Loucy (cell line): Measurements from ENCODE around the gene ZNF560.

Source experiments
- H2AFZ ChIP-seq: fragments of 200-600 bp; sonication (generic); 2 replicates; pipeline ENCODE4 v1.6.0; 2016; ENCODE audit warnings: antibody characterized with exemption, mild to moderate bottlenecking, low read length, moderate library complexity
- H3F3A ChIP-seq: fragments of 200-600 bp; 2 replicates; pipeline ENCODE4 v1.6.0; 2016; ENCODE audit warnings: antibody characterized with exemption, low read depth, mild to moderate bottlenecking
- H3K27me3 ChIP-seq: fragments of 200-600 bp; sonication (generic); 2 replicates; pipeline ENCODE4 v1.6.1; 2014; ENCODE audit warnings: low read length, mild to moderate bottlenecking; ENCODE audit not compliant: insufficient read depth, poor library complexity, severe bottlenecking
- H3K36me3 ChIP-seq: fragments of 200-600 bp; sonication (generic); 2 replicates; pipeline ENCODE4 v1.6.1; 2016; ENCODE audit warnings: low read length; ENCODE audit not compliant: insufficient read depth
- H3K4me1 ChIP-seq: fragments of 200-600 bp; sonication (generic); 2 replicates; pipeline ENCODE4 v1.5.1; 2014; ENCODE audit warnings: low read length, mild to moderate bottlenecking; ENCODE audit not compliant: insufficient read depth, poor library complexity, severe bottlenecking
- H3K4me2 ChIP-seq: fragments of 200-600 bp; sonication (generic); 2 replicates; pipeline ENCODE4 v1.6.0; 2014; ENCODE audit warnings: antibody characterized with exemption, low read length, low read depth, mild to moderate bottlenecking; ENCODE audit not compliant: poor library complexity, severe bottlenecking
- H3K4me3 ChIP-seq: fragments of 200-600 bp; sonication (generic); 2 replicates; pipeline ENCODE4 v1.5.1; 2014; ENCODE audit warnings: low read length, mild to moderate bottlenecking, mixed read lengths; ENCODE audit not compliant: poor library complexity, severe bottlenecking
- H3K79me2 ChIP-seq: fragments of 200-600 bp; sonication (generic); 2 replicates; pipeline ENCODE4 v1.6.1; 2014; ENCODE audit warnings: low read length; ENCODE audit not compliant: insufficient read depth
- H3K9ac ChIP-seq: fragments of 200-600 bp; sonication (generic); 2 replicates; pipeline ENCODE4 v1.6.0; 2014; ENCODE audit warnings: mild to moderate bottlenecking, low read depth, low read length, moderate library complexity; ENCODE audit not compliant: poor library complexity, severe bottlenecking
- H3K9me2 ChIP-seq: fragments of 200-600 bp; sonication (generic); replicated peaks from 2 replicates; pipeline ENCODE4 v1.6.1; 2016; ENCODE audit warnings: low read depth, low read length, mixed read lengths
- H3K9me3 ChIP-seq: fragments of 200-600 bp; sonication (generic); 2 replicates; pipeline ENCODE4 v1.6.1; 2014; ENCODE audit warnings: mild to moderate bottlenecking, antibody characterized with exemption, low read length, low read depth; ENCODE audit not compliant: insufficient read depth
- H4K20me1 ChIP-seq: fragments of 200-600 bp; sonication (generic); 2 replicates; pipeline ENCODE4 v1.6.0; 2014; ENCODE audit warnings: antibody characterized with exemption, low read length, mild to moderate bottlenecking; ENCODE audit not compliant: insufficient read depth, poor library complexity, severe bottlenecking
- EZH2phosphoT487 ChIP-seq: fragments of 200-600 bp; IDR thresholded peaks from 2 replicates; pipeline ENCODE4 v1.6.1; 2018; ENCODE audit warnings: antibody characterized with exemption, mild to moderate bottlenecking, moderate library complexity, borderline replicate concordance
- TF ChIP-seq, protein P1 (sequence below): fragments of 200-600 bp; sonication (generic); conservative IDR thresholded peaks from 2 replicates; pipeline ENCODE4 v1.5.1; 2014; ENCODE audit warnings: mild to moderate bottlenecking, antibody characterized with exemption, low read length

The ZNF560 gene

GRCh38 chr19:9485140-9485539 lies 13.3 kb downstream of the ZNF560 start:
- Histone ChIP-seq H3K4me2 (no peak overlapping the region), H3K9me3 (peaks cover 9% of the 10 kb centered on the region; the same call in 1 of the 2 replicates), H4K20me1 (no peaks in the 10 kb centered on the region), H2AFZ (no peak overlapping the region), H3K36me3 (no peaks in the 10 kb centered on the region), H3K79me2 (no peaks in the 10 kb centered on the region), H3K9me2 (no peaks in the 10 kb centered on the region), H3K9ac (no peak overlapping the region), H3K4me3 (no peak overlapping the region), H3K4me1 (no peaks in the 10 kb centered on the region), H3F3A (no peaks in the 10 kb centered on the region), H3K27me3 (no peaks in the 10 kb centered on the region)
- no peak for TF ChIP-seq EZH2phosphoT487
- TF ChIP-seq, protein P1, sequence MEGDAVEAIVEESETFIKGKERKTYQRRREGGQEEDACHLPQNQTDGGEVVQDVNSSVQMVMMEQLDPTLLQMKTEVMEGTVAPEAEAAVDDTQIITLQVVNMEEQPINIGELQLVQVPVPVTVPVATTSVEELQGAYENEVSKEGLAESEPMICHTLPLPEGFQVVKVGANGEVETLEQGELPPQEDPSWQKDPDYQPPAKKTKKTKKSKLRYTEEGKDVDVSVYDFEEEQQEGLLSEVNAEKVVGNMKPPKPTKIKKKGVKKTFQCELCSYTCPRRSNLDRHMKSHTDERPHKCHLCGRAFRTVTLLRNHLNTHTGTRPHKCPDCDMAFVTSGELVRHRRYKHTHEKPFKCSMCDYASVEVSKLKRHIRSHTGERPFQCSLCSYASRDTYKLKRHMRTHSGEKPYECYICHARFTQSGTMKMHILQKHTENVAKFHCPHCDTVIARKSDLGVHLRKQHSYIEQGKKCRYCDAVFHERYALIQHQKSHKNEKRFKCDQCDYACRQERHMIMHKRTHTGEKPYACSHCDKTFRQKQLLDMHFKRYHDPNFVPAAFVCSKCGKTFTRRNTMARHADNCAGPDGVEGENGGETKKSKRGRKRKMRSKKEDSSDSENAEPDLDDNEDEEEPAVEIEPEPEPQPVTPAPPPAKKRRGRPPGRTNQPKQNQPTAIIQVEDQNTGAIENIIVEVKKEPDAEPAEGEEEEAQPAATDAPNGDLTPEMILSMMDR, result no peak

- H3K4me2 ChIP-seq, result no peak overlapping the region
Observed at GRCh38 chr19:9474975-9475374, 23.4 kb downstream of the ZNF560 start.

DNA sequence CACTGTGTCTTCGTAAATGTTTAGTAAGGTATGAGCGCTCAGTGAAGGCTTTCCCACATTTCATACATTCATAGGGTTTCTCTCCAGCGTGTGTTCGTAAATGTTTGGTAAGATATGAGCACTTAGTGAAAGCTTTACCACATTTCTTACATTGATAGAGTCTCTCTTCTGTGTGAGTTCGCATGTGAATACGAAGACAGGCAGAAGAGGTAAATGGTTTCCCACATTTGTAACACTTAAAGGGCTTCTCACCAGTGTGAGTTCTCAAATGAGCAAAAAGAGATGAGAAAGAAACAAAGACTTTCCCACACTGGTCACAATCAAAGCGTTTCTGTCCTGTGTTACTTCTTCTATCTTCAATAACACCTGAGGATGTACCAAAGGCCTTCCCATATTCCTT lies 31.3 kb downstream of the ZNF560 start:
- Histone ChIP-seq H3K9me3 (peaks cover 20% of the 10 kb centered on the region), H3K9me2 (no peaks in the 10 kb centered on the region), H4K20me1 (no peaks in the 10 kb centered on the region), H2AFZ (no peak overlapping the region), H3K36me3 (no peaks in the 10 kb centered on the region), H3K4me3 (no peak overlapping the region), H3K9ac (no peak overlapping the region), H3F3A (no peaks in the 10 kb centered on the region), H3K27me3 (no peaks in the 10 kb centered on the region), H3K4me1 (no peaks in the 10 kb centered on the region), H3K4me2 (no peak overlapping the region), H3K79me2 (no peaks in the 10 kb centered on the region)
- no peak for TF ChIP-seq EZH2phosphoT487
- TF ChIP-seq, protein P1, result no peak

More at GRCh38 chr19:9474975-9475374, 23.4 kb downstream of the ZNF560 start:
- H2AFZ ChIP-seq, result no peak overlapping the region
- peaks cover 13% of the 10 kb centered on the region; the same call in 1 of the 2 replicates for H3K9me3 ChIP-seq
- no peaks in the 10 kb centered on the region for H3K4me1 ChIP-seq
- H3F3A ChIP-seq, result no peaks in the 10 kb centered on the region
- no peaks in the 10 kb centered on the region for H3K27me3 ChIP-seq
- no peaks in the 10 kb centered on the region for H4K20me1 ChIP-seq
- H3K36me3 ChIP-seq, result no peaks in the 10 kb centered on the region
- no peak overlapping the region for H3K9ac ChIP-seq
- TF ChIP-seq EZH2phosphoT487, result no peak
- TF ChIP-seq, protein P1, result no peak
- H3K79me2 ChIP-seq, result no peaks in the 10 kb centered on the region
- H3K4me3 ChIP-seq, result no peak overlapping the region
- H3K9me2 ChIP-seq, result no peaks in the 10 kb centered on the region
